ENCODE results near the gene DMTF1.

- TF ChIP-seq TBP (IDR thresholded peaks at IDR 0.05; ENCODE audit: low read depth, low read length) (no peak), CTCF (IDR thresholded peaks at IDR 0.05; ENCODE audit: control extremely low read depth in 1 of 3, insufficient read depth in 1 of 3, low read depth in 1 of 3, low read length in 3 of 3) (no peak), MAX (IDR thresholded peaks at IDR 0.05) (no peak), JUN (IDR thresholded peaks at IDR 0.05; ENCODE audit: low read depth, low read length) (no peak), KDM5A (IDR thresholded peaks at IDR 0.05; ENCODE audit: low read length) (no peak)
These were observed 1.1 kb upstream of the DMTF1 start for GRCh38 chr7:87151002-87151728.
